Measurements from ENCODE around the gene TECPR2.
"Not testable (repeated sequence)": the region's sequence is repeated elsewhere in the genome, so short reads cannot be mapped to it uniquely, and the experiment has no call there.

Gene TECPR2

DNA sequence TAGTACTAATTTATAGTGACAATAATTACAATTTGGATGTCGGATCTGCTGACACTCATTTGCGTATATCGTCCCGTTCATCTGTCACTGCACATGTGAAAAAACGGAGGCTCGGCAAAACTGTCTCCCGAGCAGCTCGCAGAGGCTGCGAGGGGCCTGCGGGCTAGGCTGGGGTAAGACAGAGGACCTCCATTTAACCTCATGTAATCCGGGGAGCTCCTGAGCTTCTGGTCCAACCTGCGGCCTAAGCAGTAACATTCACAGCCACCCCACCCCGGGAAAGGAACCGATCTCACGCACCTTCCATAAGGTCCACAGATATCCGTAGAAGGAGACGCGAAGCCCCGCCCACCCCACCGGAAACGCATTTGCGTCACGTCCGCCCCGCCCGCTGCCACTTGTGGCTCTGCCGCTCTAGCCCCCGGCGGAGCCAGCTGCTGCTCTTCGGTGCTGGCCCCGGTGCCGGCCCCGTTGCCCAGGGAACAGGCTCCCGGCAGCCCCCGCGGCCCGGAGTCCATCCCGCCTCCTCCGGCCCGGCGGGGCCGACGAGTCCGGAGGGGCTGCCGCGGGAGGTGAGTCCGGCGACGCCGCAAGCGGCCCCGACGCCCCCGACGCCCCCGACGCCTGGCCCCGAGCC is at the start of gene TECPR2, which contains the start of gene CINP:
TSS of gene TECPR2 (plus strand) at position 397 of the 637 bp plus-strand sequence. CDS start 13,781 bp downstream, outside the sequence.
TSS of gene CINP (minus strand) at position 346 of the 637 bp plus-strand sequence. CDS start at position 307, 39 bp downstream.
- DNase-seq: peak; percentile 95

GRCh38 chr14:102314242-102315011 is 48.3 kb upstream of the TECPR2 start:
- DNase-seq: peak; percentile 78 to 83

DNA sequence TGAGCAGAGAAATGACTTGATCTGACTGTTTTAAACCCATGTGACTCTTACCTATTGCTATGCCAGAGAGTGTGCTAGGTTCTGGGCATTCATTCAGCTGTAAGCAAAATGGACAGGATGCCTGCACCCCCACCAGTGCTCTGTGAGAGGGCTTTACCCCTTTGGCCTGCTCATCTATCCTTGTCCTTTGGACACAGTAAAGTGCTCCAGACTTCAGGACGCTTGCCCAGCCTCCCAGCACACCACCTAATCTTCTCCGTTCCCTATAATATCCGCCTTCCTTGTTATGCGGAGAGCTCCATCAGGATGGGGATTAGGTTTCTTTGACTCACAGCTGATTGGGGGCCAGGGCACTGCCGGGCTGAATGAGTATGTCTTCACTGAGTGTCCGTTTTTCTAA is 47.6 kb upstream of the TECPR2 start:
- DNase-seq: no peak

DNA sequence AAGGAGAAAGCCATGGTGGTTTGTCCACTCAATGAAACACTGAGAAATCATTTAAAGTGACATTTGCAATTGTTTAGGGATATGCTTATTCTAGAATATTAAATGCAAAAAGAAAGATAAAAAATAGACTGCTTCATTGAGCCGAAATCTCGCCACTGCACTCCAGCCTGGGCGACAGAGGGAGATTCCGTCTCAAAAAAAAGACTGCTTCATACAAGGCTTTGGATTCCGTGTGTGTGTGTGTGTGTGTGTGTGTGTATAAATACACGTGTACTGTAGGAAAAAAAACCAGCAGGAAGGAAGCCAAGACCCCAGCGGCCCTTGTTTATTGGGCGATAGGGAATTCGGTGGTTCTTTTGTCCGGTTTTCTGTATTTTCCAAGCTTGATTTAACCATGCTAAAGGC is 46.4 kb upstream of the TECPR2 start:
- peak; percentile 35 to 65 for DNase-seq

GRCh38 chr14:102316743-102317563 is 45.8 kb upstream of the TECPR2 start:
- DNase-seq: peak; percentile 91 to 95

DNA sequence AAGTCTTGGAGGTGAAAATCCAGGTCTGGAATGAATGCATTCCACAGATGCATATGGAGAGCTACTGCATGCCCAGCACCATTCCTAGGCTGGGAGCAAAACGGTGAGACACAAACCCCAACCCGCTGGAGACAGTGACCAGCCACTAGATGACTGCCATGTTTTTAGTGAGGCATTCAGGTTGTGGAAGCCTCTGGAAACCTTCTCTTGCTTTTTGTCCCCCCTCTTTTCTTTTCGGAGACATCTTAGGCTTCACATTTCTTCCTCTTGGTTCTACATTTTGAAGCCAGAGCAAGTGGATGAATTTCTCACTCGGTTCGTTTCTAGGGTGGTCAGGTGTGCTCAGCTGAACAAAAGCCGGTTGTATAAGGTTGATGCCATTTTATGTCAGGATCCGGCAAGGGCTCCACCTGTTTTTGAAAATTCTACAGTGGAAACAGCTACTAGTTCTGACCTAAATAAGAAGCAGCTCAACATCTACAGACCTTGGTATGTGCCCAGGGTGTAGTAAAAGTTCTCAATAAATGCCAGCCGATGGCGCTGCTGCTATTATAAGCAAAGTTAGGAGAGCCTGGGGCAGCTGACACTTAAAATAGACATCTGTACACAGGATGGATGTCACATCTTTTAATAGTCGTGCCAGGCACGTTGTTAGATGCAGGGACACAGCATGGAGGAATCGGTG is 45.0 kb upstream of the TECPR2 start:
- DNase-seq: peak; percentile 12 to 44

DNA sequence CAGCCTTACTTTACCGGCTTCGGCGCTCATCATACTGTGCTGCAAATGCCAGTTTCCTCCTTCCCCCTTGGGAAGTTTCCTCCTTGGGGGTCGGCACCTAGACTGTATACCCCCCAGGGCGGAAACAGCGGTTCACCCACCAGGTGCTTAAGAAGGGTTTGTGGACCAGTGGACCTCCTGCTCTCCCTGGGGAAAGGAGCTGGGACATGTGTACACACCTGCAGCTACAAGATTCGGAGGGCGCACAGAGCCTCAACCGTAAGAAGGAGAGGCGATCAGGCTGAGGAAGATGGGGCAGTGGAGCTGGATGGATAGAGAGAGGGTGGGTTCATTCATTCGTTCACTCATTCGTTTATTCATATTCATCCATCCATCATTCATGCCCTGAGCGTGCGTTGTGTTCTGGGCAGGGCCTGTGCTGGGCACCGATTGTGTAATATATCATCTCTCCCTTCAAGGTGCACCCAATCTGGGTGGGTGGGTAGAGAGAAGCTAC is 43.9 kb upstream of the TECPR2 start:
- DNase-seq: peak in 1 of 2 donors; percentile 4

GRCh38 chr14:102319351-102320032 is 43.2 kb upstream of the TECPR2 start, which contains the start of gene ZNF839:
Gene ZNF839 (plus strand): TSS chr14:102319746. CDS start chr14:102319766, 20 bp downstream.
- DNase-seq: peak; percentile 92 to 95

DNA sequence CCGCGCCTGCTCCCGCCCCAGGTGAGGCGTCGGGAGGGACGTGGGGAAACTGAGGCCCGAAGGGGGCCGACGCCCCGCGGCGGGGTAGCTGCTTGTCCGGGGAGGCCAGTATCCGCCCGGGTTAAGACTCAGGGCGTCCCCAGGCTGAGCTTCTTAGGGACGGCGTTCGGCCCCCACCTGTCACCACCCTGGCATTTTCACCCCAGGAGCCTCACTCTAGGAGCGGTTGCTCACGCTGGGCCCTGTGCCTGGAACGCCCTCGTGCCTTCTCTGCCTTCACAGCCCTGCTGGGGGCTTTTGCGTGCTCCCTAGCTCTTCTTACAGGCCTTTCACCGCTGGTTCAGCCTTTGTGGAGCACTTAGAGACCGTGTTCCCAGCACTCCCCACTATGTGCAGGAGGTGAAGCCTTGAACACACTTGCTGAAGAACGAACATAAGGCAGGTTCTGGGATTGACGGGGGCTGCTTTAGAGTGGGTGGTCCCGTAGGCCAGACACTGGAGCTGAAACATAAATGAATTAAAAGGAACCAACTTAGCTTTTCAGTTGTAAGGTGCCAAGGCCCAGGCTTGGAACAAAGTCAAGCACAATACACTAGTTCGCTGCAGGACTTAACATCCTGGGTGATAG is 42.6 kb upstream of the TECPR2 start:
- peak; percentile 35 to 52 for DNase-seq

GRCh38 chr14:102320671-102321455 is 41.9 kb upstream of the TECPR2 start:
- DNase-seq: no peak

- no peak for DNase-seq
Observed at GRCh38 chr14:102321456-102322422, 41.0 kb upstream of the TECPR2 start.

DNA sequence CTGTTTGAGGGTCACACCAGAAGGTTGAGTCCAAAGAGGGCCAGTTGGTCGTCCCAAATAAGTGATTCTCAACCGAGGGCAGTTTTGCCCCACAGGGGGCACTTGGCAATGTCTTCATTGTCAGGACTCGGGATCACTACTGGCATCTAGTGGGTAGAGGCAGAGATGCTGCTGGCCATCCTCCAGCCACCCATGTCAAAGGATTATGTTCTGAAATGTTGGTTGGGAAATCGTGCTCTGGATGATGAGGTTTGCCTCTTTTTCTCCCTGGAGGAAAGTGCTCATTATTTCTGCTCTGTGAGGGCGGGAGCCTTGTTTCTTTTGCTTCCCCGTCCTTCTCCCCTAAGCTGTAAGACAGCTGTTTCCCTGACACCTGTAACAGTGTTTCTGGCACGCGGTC is 39.6 kb upstream of the TECPR2 start:
- DNase-seq: peak; percentile 36 to 40

- DNase-seq: no peak
Observed at GRCh38 chr14:102325791-102326345, 36.9 kb upstream of the TECPR2 start.

- no peak for DNase-seq
Observed at GRCh38 chr14:102326583-102326982, 36.2 kb upstream of the TECPR2 start.

DNA sequence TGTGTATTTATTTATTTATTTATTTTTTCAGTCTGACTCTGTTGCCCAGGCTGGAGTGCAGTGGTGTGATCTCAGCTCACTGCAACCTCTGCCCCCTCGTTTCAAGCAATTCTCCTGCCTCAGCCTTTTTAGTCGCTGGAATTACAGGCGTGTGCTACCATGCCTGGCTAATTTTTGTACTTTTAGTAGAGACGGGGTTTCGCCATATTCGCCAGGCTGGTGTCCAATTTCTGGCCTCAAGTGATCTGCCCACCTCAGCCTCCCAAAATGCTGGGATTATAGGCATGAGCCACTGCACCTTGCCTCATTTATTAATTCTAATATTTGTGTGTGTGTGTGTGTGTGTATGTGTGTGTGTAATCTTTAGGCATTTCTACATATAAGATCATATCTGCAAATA is 33.4 kb upstream of the TECPR2 start:
- DNase-seq: not testable (repeated sequence)

- DNase-seq: no peak
Observed at GRCh38 chr14:102330806-102331205, 31.9 kb upstream of the TECPR2 start.

DNA sequence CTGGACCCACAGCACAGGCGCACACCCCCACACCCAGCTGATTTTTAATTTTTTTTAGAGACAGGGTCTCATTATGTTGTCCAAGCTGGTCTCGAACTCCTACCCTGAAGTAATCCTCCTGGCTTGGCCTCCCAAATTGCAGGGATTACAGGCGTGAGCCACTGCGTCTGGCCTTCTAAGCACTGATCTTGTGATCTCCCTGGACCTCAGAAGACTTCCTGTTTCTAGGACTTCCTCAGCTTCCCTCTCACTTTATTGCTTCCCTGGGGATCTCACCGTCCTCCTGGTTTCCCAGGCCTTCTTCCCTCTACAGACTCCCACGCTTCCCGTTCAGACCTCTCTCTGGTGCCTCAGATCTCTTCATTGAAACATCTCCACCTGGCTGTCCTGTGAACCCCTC is 29.4 kb upstream of the TECPR2 start:
- DNase-seq: no peak

DNA sequence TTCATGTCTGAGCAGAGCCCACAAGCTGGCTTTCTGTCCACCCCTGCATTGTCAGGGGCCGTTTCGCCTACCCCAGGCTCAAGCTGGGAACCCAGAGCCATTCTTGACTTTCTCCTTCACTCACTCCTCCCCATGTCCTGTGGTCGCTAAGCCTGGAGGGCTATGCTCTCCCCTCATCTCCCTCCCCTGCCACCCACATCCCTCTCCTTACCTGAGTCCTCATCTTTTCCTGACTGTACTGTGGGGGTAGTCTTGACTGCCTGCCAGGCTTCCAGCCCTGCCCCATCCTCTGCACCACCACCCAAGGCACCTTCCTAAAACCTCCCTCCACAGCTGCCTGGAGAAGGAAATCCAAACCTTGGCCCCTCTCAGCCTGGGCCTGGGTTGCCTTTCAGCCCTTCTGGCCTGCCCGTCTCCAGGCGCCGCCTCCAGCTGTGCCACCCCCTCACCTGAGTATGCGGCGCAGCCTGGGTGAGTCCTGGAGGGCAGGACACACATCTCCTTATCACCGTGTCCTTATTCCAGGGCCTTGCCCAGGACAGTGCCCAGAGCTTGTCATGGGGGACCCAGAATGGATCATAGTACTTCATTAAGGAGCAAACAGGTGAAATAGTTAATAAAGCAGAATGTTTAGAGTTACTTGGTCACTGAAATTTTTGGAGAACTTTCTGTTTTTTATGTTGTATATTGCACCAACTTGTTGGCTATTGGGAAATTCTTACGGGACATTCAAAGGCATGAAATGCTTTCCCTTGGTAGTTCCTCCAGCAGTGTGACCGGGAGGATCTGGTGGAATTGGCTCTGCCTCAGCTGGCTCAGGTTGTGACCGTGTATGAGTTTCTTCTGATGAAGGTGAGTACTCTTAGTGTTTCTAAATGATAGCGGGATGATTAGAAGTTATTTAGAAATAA is 28.7 kb upstream of the TECPR2 start:
- no peak for DNase-seq

Measured in CD4-positive, alpha-beta T cell treated with Interferon alpha-2 for 1 hour (primary cell).